Astrocyte of the cerebellum (primary cell): ENCODE results near the gene SNX13.
A peak's percentile ranks its signal among the peaks of the same experiment; 100 is the strongest.

Experiments used
- DNase-seq: peaks from one replicate; pipeline ENCODE4 v3.0.0-alpha.2; 2011; ENCODE audit warnings: low read depth
- H3K4me3 ChIP-seq: 2 replicates; pipeline ENCODE4 v1.5.1; 2011; ENCODE audit warnings: mild to moderate bottlenecking, low read depth, low read length, moderate library complexity
- in situ Hi-C: cut with HindIII; loops from 2 replicates; pipeline ENCODE4 v1.10.0; 2017; ENCODE audit warnings: low sequenced_read_pairs
- TF ChIP-seq, protein P1 (sequence below): IDR thresholded peaks from 2 replicates; pipeline ENCODE4 v1.5.1; 2012; ENCODE audit warnings: low read length, low read depth, moderate library complexity, mild to moderate bottlenecking; ENCODE audit errors: missing control alignments

SNX13 gene

DNA sequence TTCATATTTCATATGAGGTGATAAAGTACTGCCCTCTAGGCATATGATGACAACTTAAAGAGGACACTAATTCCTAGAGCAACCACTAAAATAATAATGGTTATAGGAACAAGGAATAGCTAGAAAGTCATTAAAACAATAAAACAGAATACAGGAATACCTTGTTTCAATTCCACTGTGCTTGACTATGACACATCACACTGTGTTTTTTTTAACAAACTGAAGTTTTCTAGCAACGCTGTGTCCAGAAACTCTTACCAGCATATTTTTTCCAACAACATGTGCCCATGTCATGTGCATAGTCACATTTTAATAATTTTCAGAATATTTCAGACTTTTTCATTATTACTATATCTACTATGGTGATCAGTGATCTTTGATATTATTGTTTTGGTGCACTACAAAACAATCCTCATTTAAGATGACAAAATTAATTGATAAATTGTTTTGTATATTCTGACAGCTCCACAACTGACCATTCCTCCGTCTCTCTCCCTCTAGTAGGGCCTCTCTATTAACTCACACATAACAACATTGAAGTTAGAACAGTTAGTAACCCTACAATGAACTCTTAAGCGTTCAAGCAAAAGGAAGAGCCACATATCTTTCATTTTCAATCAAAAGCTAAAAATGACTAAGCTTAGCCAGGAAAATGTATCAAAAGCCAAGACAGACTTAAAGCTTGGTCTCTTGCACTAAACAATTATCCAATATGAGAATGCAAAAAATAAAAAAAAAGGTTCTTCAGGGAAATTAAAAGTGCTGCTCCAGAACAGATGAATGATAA, 85.8 kb downstream of the SNX13 start:
- H3K4me3 ChIP-seq, result no peak overlapping the region
- TF ChIP-seq, protein P1, sequence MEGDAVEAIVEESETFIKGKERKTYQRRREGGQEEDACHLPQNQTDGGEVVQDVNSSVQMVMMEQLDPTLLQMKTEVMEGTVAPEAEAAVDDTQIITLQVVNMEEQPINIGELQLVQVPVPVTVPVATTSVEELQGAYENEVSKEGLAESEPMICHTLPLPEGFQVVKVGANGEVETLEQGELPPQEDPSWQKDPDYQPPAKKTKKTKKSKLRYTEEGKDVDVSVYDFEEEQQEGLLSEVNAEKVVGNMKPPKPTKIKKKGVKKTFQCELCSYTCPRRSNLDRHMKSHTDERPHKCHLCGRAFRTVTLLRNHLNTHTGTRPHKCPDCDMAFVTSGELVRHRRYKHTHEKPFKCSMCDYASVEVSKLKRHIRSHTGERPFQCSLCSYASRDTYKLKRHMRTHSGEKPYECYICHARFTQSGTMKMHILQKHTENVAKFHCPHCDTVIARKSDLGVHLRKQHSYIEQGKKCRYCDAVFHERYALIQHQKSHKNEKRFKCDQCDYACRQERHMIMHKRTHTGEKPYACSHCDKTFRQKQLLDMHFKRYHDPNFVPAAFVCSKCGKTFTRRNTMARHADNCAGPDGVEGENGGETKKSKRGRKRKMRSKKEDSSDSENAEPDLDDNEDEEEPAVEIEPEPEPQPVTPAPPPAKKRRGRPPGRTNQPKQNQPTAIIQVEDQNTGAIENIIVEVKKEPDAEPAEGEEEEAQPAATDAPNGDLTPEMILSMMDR, result no peak
- DNase-seq, result no peak
- in situ Hi-C loops, result no loop called here

GRCh38 chr7:17852361-17852760, 87.9 kb downstream of the SNX13 start:
- TF ChIP-seq, protein P1, result no peak
- DNase-seq, result no peak
- in situ Hi-C loops, result no loop called here
- no peak overlapping the region for H3K4me3 ChIP-seq

DNA sequence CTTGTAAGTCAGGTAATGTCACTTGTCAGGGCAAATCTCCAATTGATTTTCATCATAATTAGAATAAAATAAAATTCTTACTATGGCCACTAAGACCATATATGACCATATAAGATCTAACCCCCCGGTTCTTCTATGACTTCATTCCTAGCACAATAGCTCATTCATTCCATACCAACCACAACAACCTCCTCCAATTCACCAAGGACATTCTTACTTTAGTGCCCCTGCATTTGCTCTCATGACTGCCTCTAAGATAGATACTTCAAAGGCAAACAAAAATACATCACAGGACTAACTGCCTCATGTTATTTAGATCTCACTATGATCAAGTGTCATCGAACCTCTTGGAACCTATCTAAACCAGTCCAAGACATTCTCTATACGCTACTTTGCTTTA, 90.8 kb downstream of the SNX13 start:
- DNase-seq, result peak; percentile 31
- TF ChIP-seq, protein P1, result no peak
- in situ Hi-C loops, result no loop called here
- no peak overlapping the region for H3K4me3 ChIP-seq

- TF ChIP-seq, protein P1, result no peak
- H3K4me3 ChIP-seq, result no peak overlapping the region
- DNase-seq, result no peak
- in situ Hi-C loops, result no loop called here
Measured at GRCh38 chr7:17848516-17848915, 91.8 kb downstream of the SNX13 start.

GRCh38 chr7:17846935-17847334, 93.4 kb downstream of the SNX13 start:
- TF ChIP-seq, protein P1, result no peak
- no peak overlapping the region for H3K4me3 ChIP-seq
- in situ Hi-C loops, result no loop called here
- no peak for DNase-seq

DNA sequence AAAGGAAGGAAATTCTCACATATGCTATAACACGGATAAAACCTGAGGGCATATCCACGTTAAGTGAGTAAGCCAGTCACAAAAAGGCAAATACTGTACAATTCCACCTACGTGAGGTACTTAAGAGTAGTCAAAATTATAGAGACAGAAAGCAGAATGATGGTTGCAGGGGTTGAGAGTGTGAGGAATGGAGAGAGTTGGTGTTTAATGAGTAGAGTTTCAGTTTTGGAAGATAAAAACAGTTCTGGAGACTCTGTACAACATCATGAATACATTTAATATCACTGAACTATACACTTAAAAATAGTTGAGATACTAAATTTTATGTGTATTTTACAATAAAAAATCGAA, 95.1 kb downstream of the SNX13 start:
- TF ChIP-seq, protein P1, result no peak
- no peak overlapping the region for H3K4me3 ChIP-seq
- in situ Hi-C loops, result no loop called here
- DNase-seq, result no peak
